GM21526 (cell line): ENCODE results near the gene OGDH.
"Not testable (repeated sequence)": the region's sequence is repeated elsewhere in the genome, so short reads cannot be mapped to it uniquely, and the experiment has no call there.

Experiments used
- ATAC-seq: cut with Tn5 transposase; IDR thresholded peaks from one replicate; pipeline ENCODE4 v1.9.1; 2021; ENCODE audit warnings: moderate library complexity; ENCODE audit not compliant: unreplicated experiment, low FRiP score

Gene OGDH

GRCh38 chr7:44727937-44728262 lies 121.5 kb downstream of the OGDH start:
- ATAC-seq: no peak

GRCh38 chr7:44729949-44730590 lies 123.6 kb downstream of the OGDH start:
- no peak for ATAC-seq

- not testable (repeated sequence) for ATAC-seq
Measured at GRCh38 chr7:44732971-44733370, 126.5 kb downstream of the OGDH start.

GRCh38 chr7:44733708-44734481 lies 127.5 kb downstream of the OGDH start:
- ATAC-seq: no peak

GRCh38 chr7:44735403-44736165 lies 129.2 kb downstream of the OGDH start:
- no peak for ATAC-seq

- no peak for ATAC-seq
Measured at GRCh38 chr7:44736896-44737295, 130.5 kb downstream of the OGDH start.

GRCh38 chr7:44738051-44738723 lies 131.8 kb downstream of the OGDH start:
- ATAC-seq: no peak

- no peak for ATAC-seq
Measured at GRCh38 chr7:44738876-44739665, 132.6 kb downstream of the OGDH start.

GRCh38 chr7:44740055-44740454 lies 133.6 kb downstream of the OGDH start:
- no peak for ATAC-seq

GRCh38 chr7:44743750-44744149 lies 137.3 kb downstream of the OGDH start:
- no peak for ATAC-seq

- peak; percentile 52 for ATAC-seq
Measured at GRCh38 chr7:44748045-44748947, 141.9 kb downstream of the OGDH start, which contains the start of gene ZMIZ2. TSS of gene ZMIZ2 (plus strand) at chr7:44748847. CDS start at chr7:44756250, 7,403 bp downstream.

GRCh38 chr7:44748948-44749731 lies 142.7 kb downstream of the OGDH start:
- ATAC-seq: peak; percentile 21

GRCh38 chr7:44749992-44750391 lies 143.6 kb downstream of the OGDH start:
- no peak for ATAC-seq

- no peak for ATAC-seq
Measured at GRCh38 chr7:44750424-44750823, 144.0 kb downstream of the OGDH start.

- ATAC-seq: peak; percentile 38
Measured at GRCh38 chr7:44750921-44751571, 144.6 kb downstream of the OGDH start.

- no peak for ATAC-seq
Measured at GRCh38 chr7:44752822-44753221, 146.4 kb downstream of the OGDH start.

- ATAC-seq: no peak
Measured at GRCh38 chr7:44754802-44755697, 148.6 kb downstream of the OGDH start.
